GM18858 (cell line): ENCODE measurements around the gene ACTN1.
"Not testable (repeated sequence)": the region's sequence is repeated elsewhere in the genome, so short reads cannot be mapped to it uniquely, and the experiment has no call there.

Experiments used
- ATAC-seq: cut with Tn5 transposase; IDR thresholded peaks from one replicate; pipeline ENCODE4 v1.9.1; 2021; ENCODE audit not compliant: unreplicated experiment

The ACTN1 gene

DNA sequence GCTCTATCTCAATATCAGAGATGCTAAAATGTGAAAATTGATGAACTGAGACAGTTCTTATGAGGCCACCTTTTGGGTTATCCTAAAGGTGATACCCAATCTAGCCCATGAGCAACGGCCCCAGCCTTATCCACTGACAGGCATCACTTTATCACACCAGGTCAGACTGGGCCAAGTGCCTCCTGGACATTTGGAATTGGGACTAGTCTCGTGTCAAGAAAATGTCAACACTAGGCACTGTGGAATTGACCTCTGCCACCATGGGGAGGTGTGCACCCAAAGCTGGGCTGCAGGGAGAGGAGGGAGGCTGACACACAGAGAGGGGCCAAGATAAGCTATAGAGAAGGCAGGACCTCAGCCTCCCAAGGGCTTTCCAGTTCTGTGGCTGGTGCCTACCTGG, 107.7 kb downstream of the ACTN1 start:
- ATAC-seq, result no peak

DNA sequence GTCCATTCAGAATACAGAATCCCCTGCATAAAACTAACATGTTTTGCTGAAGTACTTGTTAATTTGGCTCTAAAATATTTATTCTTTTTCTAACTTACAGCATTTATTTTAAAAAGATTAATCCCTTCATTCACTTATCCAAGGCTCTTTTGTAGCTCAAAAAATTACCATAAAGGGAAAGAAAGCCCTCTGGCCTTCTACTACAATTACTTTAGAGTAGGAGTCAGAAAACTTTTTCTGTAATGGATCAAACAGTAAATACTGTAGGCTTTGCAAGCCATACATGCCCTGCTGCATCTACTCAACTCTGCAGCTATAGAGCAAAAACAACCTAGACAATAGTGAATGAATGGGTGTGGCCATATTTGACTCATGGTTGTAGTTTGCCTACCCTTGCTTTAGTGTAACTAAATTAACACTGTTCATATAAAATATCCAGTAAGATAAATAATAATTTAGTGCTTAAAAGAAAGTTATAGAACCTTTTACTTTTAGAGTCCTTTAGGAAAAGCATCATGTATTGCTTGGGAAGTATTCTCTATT, 112.0 kb downstream of the ACTN1 start:
- no peak for ATAC-seq

DNA sequence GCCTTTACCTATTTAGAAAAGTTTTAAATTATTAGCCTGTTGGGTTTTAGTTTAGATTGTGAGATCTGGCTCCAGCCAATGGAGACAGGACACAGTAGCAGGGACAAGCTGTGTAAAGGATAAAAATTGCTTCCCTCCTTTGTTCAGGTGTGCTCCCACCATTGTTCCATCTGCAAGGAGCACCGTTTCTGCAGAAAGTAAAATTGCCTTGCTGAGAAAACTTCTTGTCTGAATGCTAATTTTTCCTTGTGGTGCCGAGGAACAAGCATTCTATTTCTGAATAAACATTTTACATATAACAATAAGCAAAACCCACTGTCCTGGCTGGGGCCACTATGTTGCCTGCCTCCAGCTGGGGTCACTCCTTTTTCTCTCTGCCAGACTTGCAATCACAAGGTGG, 113.6 kb downstream of the ACTN1 start:
- no peak for ATAC-seq

DNA sequence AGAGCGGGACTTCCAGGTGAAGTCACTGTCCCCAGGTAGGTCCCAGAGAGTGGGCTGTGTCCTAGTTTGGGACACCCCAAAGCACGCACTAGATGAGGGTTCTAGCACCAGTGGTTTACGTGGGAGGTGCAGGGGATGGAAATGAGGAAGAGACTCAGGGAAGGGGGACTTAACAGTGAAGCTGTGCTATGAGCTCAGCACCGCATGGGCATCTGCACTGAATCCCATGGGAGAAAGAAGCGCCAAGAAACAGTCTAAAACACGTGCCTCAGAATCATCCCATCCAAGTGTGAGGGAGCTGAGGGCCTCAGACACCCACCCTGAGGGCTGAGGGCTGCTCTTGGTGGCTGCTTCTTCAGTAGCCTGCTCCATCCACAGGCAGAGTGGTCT, 114.7 kb downstream of the ACTN1 start:
- ATAC-seq, result no peak

DNA sequence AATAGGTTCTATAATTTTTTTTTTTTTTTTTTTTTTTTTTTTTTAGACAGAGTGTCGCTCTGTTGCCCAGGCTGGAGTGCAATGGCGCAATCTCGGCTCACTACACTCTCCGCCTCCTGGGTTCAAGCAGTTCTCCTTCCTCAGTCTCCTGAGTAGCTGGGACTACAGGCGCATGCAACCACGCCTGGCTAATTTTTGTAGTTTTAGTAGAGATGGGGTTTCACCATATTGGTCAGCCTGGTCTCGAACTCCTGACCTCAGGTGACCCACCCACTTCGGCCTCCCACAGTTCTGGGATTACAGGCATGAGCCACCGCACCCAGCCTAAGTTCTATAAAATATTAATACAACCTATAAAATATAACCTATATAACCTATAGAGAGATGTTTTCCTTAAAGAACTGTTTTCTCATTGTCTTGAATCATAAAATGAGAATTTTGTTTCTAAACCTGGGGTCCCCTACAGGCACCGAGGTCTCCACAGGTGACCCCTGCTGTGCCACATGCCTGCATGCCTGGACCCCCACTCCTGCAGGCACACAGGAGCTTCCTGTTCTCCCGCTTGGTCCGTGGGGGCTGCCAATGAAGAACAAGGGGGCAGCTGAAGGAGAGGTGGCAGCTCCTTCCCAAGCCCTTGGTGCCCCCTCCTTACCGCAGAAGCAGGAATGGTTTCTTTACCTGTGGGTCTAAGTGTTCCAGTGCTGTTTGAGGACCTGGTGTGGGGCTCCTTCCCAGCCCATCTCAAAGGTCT, 115.3 kb downstream of the ACTN1 start:
- ATAC-seq, result no peak

DNA sequence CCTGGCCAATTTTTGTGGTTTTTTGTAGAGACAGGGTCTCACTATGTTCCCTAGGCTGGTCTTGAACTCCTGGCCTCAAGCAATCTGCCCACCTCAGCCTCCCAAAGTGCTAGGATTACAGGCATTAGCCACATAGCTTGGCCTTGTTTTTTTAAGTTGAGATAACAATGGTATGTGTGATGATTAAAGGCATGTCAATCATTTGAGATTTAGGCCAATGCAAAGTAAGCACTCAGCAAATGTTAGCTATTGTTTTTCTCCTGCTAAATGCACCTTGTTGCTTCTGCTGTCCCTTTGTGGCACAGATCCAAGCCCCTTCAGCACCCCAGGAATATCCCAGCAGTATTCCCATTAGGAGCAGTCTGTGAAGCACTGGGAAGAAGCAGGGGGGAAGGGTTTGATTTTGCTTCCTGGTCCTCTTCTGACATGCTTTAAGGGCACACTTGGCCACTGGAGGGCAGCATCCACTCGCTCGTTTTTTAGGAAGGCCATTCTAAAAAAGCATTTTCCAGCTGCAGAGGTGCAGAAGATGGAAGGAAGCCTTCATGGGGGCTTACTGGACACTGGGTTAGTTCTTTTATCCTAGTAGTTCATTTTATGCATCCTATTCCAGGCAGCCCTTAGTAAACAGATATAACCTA, 116.0 kb downstream of the ACTN1 start:
- no peak for ATAC-seq

DNA sequence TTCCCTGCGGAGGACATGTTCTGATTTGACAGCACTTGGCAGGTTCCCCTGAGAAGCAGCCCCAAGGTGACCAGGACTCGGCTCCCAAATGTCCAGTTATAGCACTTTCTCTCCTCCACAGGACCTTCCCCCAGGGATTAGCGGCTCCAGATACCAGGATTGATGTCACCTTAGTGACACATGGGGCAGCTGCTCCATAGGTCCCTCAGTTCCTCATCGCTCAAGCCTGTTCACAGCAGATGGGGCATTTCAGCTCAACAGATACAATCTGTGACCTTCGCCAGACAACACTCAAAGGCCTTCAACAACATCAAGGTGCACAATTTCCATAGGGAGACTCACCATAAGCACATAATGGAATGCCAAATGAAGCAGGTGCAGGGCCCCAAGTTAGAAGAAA, 118.3 kb downstream of the ACTN1 start:
- no peak for ATAC-seq

DNA sequence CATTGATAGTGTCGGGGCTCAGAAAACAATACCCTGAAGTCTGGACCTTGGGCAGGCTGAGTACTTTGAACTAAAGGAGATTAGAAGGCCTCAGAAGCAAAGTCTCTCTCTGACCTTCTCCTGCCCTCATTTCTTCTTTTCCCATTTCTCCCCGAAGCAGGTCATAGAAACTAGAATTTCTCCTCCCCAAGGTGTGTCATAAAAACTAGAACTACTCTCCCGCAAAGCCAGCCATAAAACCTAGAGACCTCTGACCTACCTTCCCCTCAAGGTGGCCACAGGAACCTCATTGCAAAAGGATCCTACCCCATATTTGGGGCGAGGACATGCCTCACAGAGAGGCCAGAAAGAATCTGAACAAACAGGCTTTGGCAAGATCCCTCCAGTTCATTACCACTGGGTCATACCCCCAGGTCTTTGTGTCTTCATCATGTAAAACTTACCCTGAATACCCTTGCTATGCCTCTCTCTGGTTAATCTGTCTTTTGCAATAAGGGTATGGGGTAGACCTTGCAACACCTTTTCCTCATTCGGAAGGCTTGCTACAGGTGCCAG, 121.5 kb downstream of the ACTN1 start:
- ATAC-seq, result no peak

DNA sequence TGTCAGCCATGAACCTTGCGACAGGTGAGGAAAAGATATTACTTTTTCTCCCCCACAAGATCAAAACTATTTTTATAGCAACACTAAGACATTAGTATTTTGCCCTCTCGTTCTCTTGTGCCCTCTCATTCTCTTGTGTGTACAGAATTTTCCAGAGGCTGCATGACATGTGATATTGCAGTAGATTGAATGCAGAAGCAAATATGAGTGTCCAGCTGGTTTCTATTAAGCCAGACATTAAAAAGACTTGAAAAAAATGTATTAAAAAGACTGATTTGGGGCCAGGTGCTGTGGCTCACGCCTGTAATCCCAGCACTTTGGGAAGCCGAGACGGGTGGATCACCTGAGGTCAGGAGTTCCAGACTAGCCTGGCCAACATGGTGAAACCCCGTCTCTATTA, 122.5 kb downstream of the ACTN1 start:
- no peak for ATAC-seq

DNA sequence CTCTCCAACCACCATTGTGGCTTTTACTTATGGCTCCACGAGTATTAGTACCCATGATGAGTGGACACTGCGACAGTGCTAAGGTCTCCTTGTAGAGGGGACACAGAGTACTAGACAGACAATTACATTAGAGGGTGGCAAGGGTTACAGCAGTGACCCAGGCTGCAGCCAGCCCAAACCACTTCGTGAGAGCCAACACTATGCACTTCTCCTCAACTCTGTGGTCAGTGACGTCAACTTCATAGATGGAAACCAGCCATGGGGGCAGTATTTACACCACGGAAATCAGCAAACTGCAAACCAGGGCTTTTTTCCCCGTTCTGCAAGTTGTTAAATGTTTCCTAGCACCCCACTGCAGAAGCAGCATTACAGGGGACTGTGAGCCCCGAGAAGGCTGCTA, 124.7 kb downstream of the ACTN1 start:
- ATAC-seq, result no peak

DNA sequence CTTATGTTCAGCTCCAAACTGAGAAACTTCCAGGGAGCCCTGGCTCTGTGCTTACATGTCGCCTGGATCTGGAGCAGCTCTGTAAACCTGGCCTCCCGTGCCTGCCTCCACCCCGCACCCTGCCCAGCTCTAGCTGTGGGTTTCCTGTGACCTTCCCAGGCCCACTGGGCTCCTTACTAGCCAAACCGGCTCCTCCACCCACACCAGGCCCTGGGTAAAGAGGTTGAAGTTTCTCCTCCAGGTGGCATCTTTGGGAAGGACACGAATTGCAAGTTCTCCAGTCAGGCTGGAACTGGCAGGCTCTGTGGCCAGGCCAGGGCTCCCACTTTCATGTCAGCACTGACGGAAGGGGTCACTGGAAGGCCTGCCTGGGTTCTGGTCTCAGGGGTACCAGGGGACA, 125.4 kb downstream of the ACTN1 start:
- ATAC-seq, result no peak

DNA sequence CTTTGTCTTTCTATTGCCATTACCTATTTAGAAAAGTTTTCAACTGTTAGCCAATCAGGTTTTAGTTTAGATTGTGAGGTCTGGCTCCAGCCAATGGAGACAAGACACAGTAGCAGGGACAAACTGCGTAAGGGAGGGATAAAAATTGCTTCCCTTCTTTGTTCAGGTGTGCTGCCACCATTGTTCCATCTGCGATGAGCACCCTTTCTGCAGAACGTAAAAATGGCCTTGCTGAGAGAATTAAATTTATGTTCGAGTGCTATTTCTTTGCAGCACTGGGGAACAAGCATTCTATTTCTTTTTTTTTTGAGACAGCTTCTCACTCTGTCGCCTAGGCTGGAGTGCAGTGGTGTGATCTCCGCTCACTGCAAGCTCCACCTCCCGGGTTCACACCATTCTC, 126.6 kb downstream of the ACTN1 start:
- ATAC-seq, result not testable (repeated sequence)

DNA sequence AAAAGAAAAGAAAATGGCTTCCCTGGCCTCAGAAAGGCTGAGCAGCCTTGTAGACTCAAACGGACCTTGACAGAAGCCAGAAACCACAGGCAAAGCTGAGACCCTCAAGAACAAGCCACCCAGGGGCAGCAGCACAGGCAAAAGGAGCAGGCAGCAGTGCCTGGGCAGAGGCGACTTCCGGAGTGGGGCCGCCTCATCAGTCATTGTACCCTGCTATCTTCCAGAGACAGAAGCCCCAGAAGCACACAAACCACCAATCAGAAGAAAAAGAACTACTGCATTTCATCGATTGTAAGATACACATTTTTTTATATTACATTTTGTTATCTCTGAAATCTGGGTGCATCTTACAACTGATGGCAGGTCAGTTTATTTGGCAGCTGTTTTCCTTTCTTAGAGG, 128.0 kb downstream of the ACTN1 start:
- no peak for ATAC-seq

DNA sequence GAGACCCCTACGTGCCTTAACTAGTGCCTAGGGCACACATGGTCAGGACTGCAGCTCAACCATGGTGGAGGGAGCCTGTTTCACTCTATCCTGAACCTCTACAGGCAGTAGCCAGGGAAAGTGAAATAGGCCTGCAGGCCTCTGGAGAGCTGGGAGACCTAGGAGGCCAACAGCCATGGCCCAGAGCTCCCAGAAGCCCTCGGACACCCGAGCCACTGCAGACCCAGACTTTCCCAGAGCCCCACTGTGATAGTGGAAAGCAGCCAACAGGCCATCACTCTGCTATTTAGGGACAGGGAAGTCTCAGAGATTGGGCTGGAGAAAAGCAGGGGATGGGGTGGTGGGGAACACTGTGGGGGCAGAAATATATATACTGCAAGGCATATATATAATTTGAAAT, 129.7 kb downstream of the ACTN1 start:
- no peak for ATAC-seq

DNA sequence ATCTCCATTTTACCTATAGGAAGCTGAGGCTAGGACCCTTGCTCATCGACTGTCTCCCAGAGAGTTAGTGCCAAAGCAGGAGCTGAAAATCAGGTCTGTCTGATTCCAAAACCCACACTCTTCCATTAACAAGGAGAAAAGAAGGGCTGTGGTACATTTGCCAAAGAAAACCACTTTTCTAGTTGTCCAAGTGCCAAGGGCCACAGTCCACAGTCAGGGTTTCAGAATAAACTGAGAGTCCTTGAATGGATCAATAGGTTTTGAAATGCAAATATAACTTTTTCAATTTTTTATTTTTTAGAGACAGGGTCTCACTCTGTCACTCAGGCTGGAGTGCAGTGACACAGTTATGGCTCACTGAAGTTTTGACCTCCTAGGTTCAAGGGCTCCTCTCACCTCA, 130.8 kb downstream of the ACTN1 start:
- no peak for ATAC-seq

DNA sequence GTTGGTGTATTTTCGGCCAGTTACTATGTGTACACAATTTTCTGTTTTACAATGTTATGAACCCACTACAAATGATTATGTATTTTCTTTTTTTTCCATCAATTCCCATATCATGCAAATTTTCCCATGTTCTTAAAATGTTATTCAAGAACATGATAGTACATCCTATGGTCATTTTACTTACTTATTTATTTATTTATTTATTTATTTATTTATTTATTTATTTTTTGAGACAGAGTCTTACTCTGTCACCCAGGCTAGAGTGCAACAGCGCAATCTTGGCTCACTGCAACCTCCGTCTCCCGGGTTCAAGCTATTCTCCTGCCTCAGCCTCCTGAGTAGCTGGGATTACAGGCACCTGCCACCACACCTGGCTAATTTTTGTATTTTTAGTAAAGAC, 131.5 kb downstream of the ACTN1 start:
- ATAC-seq, result not testable (repeated sequence)

DNA sequence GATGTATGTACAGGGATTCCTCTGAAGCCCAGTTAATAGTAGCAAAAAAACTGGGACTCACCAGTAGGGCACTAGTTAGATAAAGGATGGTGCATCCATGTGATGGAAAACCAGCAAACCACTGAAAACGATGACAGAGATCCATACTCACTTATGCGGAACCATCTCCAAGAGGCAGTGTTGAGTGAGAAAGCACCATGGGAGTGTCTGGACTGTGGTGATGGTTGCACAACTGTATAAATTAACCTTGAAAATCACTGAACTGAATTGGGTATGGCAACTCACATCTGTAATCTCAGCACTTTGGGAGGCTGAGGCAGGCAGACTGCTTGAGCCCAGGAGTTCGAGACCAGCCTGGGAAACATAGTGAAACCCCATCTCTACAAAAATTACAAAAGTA, 132.6 kb downstream of the ACTN1 start:
- ATAC-seq, result no peak

DNA sequence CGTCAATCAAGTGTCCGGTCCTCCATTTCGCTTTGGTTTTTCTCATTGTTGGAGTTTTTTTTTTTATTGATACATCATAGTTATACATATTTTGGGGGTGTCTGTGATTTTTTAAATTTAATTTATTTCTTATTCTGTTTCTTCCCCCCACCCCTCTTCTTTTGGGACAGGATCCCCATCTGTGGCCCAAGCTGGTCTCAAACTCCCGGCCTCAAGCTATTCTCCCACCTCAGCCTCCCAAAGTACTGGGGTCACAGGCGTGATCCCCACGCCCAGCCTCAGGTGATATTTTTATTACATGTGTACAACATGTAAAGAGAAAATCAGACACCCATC, 134.9 kb downstream of the ACTN1 start:
- ATAC-seq, result no peak

DNA sequence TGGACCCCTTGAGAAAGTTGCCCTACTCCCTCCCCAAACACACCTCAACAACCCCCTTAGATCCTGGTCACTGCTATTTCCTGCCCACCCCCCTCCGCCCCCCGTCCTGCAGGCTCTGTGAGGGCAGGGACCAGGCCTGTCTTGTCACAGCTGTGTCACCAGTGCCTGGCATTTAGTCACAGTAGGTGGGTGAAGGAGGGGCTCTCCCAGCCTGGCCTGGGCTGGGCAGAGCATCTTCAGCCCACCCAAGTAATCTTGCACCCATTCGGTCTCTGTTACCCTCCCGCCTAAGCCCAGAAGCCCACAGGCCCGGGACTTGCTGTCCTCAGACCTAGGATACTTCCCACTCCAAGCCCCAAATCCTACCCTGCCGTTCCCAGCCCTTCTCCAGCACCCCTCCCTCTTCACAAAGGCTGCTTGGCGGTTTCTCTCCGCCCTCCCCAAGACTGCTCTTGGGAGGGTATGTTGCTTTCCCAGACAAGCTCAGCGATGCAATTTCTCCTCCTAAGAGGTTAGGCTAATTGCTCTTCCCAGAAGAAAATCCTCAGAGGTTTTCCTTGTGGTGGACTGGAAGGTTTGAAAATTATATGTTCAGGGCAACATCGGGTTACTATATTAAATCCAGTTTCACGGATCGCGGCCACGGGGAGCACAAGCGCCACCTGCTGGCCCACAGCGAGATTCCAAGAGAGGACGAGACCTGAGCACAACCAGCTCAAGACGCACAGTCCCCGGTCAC, 135.5 kb downstream of the ACTN1 start:
- ATAC-seq, result no peak

DNA sequence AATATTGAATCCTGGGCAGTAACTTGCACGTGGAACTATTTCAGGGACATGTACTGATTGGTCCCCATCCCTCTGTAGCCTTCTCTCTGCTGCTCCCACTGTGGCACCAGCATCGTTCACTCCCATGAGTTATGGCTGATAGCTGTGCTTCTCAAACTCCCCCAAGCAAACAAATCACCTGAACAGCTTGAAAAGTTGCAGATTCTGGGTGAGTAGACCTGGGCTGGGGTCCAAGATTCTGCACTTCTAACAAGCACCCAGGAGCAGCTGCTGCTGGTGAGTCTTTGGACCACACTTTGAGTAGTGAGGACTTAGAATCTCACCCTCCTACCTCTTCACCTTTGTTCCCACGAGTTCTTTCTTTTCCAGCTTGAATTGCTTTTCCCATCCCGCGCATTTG, 136.8 kb downstream of the ACTN1 start:
- ATAC-seq, result no peak

DNA sequence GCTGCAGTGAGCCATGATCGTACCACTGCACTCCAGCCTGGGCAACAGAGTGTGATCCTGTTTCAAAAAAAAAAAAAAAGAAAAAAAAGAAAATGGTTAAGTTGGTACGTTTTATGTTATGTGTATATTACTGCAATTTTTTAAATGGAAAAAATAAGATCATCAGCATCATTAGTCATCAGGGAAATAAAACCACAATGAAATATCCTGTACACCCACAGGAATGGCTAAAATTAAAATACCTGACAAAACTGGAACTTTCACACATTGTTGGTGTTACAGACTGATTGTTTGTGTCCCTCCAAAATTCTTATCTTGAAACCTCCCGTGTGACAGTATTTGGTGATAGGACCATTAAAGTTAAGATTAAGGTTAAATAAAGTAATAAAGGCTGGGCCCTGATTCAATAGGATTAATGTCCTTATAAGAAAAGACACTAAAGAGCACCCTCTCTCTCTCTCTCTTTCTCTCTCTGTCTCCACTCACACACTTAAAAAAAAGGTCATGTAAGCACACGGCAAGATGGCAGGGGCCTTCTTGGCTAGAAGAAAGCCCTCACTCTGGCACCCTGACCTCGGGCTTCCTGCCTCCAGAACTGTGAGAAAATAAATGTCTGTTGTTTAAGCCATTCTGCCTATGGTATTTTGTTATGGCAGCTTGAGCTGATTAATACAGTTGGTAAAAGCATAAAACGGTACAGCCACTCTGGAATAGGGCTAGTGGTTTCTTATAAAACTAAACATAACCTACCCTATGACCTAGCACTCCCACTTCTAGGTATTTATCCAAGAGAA, 137.9 kb downstream of the ACTN1 start:
- no peak for ATAC-seq
